WTC11 (cell line): Measurements from ENCODE around the gene IL9.

Experiments
- CREB1 ChIP-seq: sonication (generic); formaldehyde crosslinking; IDR thresholded peaks from 2 replicates; pipeline ENCODE4 v1.8.0; 2023; ENCODE audit warnings: mild to moderate bottlenecking, missing genetic modification reagents
- JUN ChIP-seq: sonication (generic); formaldehyde crosslinking; IDR thresholded peaks from 2 replicates; pipeline ENCODE4 v1.8.0; 2023; ENCODE audit warnings: mild to moderate bottlenecking, missing genetic modification reagents
- NR1H2 ChIP-seq: sonication (generic); formaldehyde crosslinking; IDR thresholded peaks from 2 replicates; pipeline ENCODE4 v1.9.0; 2021; ENCODE audit warnings: mild to moderate bottlenecking, moderate library complexity, missing genetic modification reagents
- TF ChIP-seq, protein P1 (sequence below): fragments of 200-600 bp; IDR thresholded peaks from 2 replicates; pipeline ENCODE4 v1.8.0; 2022; ENCODE audit warnings: antibody characterized with exemption

DNA sequence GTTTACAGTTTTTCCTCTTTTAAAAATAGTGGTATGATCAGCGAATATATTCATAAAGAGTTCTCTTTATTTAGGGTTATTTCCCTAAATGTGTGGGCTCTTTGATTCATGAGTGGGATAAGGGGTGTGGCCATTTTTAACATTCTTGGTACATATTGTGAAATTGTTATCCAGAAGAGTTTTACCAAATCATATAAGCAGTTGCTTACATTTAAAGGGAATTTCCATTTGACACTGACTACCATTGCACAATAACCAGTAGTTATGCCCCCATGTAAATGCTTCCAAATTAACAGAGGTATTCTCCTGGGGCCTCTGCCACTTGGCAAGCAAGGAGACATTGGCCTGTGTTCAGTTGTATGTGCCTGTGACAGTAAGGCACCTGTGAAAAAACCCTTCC is 34.0 kb downstream of the IL9 start:
- TF ChIP-seq, protein P1, sequence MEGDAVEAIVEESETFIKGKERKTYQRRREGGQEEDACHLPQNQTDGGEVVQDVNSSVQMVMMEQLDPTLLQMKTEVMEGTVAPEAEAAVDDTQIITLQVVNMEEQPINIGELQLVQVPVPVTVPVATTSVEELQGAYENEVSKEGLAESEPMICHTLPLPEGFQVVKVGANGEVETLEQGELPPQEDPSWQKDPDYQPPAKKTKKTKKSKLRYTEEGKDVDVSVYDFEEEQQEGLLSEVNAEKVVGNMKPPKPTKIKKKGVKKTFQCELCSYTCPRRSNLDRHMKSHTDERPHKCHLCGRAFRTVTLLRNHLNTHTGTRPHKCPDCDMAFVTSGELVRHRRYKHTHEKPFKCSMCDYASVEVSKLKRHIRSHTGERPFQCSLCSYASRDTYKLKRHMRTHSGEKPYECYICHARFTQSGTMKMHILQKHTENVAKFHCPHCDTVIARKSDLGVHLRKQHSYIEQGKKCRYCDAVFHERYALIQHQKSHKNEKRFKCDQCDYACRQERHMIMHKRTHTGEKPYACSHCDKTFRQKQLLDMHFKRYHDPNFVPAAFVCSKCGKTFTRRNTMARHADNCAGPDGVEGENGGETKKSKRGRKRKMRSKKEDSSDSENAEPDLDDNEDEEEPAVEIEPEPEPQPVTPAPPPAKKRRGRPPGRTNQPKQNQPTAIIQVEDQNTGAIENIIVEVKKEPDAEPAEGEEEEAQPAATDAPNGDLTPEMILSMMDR: no peak
- TF ChIP-seq CREB1: no peak
- no peak for TF ChIP-seq NR1H2 (CRISPR knock-in tag)
- TF ChIP-seq JUN (CRISPR knock-in tag): no peak
